ENCODE results near the gene CTU1. TPM values are rescaled to one million over a fixed set of nuclear protein-coding genes. Genes with fewer than 3 reads are reported as not detected.

CTU1 gene
- total RNA-seq, 6 experiments from 2014 or later, result 3.3 to 6.4 (median 3.9) TPM

- Histone ChIP-seq H3K27ac (no peak overlapping the region), H3K27me3 (no peaks in the 10 kb centered on the region), H3K9me3 (no peaks in the 10 kb centered on the region), H3K4me1 (no peaks in the 10 kb centered on the region), H3K36me3 (no peaks in the 10 kb centered on the region), H3K4me3 (no peak overlapping the region)
- DNase-seq, result no peak
- no peak for TF ChIP-seq CTCF (IDR thresholded peaks at IDR 0.05)
- TF ChIP-seq POLR2A (IDR thresholded peaks at IDR 0.05), result no peak
- intact Hi-C loops (cut with DNase I), result no loop called here
- 78% methylated on average over 10 of the region's 10 CpGs for WGBS (ENCODE audit: insufficient coverage, low coverage, low lambda C conversion rate, missing lambda C conversion rate)
- no peak for ATAC-seq
Measured at GRCh38 chr19:51091126-51091525, 17.1 kb downstream of the CTU1 start.

GRCh38 chr19:51090471-51090870 lies 17.7 kb downstream of the CTU1 start:
- TF ChIP-seq CTCF (IDR thresholded peaks at IDR 0.05) (no peak), POLR2A (IDR thresholded peaks at IDR 0.05) (no peak)
- no peaks in the 10 kb centered on the region for H3K36me3 ChIP-seq
- intact Hi-C loops (cut with DNase I), result no loop called here
- WGBS (ENCODE audit: insufficient coverage, low coverage, low lambda C conversion rate, missing lambda C conversion rate), result 61% methylated on average over 7 of the region's 8 CpGs
- no peak overlapping the region for H3K27ac ChIP-seq
- no peaks in the 10 kb centered on the region for H3K9me3 ChIP-seq
- no peaks in the 10 kb centered on the region for H3K4me1 ChIP-seq
- ATAC-seq, result no peak
- H3K4me3 ChIP-seq, result no peak overlapping the region
- no peak for DNase-seq
- no peaks in the 10 kb centered on the region for H3K27me3 ChIP-seq

DNA sequence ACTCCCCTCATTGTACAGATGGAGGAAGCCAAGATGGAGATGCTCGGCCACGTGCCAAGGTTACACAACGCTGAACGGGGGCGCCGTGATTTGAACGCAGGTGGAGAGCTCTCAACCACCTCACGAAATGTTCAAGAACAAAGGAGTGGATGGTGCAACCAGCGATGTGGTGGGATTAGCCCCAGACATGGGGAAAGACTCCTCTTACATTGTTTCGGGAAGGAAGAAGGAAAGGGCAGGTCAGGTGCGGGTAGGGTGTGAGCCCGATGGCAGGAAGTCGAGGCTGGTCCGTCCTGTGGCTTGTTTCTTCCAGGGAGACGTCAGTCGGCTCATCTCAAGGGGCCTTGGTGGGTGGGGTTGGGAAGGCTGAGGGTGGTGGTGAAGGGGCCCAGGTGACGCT lies 18.4 kb downstream of the CTU1 start:
- Histone ChIP-seq H3K4me1 (no peaks in the 10 kb centered on the region), H3K36me3 (no peaks in the 10 kb centered on the region), H3K27ac (no peak overlapping the region), H3K27me3 (no peaks in the 10 kb centered on the region), H3K4me3 (no peak overlapping the region), H3K9me3 (no peaks in the 10 kb centered on the region)
- 90% methylated on average over 9 of the region's 17 CpGs for WGBS (ENCODE audit: insufficient coverage, low coverage, low lambda C conversion rate, missing lambda C conversion rate)
- ATAC-seq (no peak), DNase-seq (no peak)
- intact Hi-C loops (cut with DNase I), result no loop called here
- TF ChIP-seq POLR2A (IDR thresholded peaks at IDR 0.05) (no peak), CTCF (IDR thresholded peaks at IDR 0.05) (no peak)

GRCh38 chr19:51086153-51086850 lies 21.9 kb downstream of the CTU1 start:
- H3K9me3 ChIP-seq, result no peaks in the 10 kb centered on the region
- H3K27me3 ChIP-seq, result no peaks in the 10 kb centered on the region
- no peaks in the 10 kb centered on the region for H3K36me3 ChIP-seq
- H3K4me3 ChIP-seq, result no peak overlapping the region
- H3K4me1 ChIP-seq, result no peaks in the 10 kb centered on the region
- 76% methylated on average over 11 of the region's 18 CpGs for WGBS (ENCODE audit: insufficient coverage, low coverage, low lambda C conversion rate, missing lambda C conversion rate)
- ATAC-seq, result no peak
- TF ChIP-seq POLR2A (IDR thresholded peaks at IDR 0.05) (no peak), CTCF (IDR thresholded peaks at IDR 0.05) (no peak)
- intact Hi-C loops (cut with DNase I), result no loop called here
- DNase-seq, result no peak
- no peak overlapping the region for H3K27ac ChIP-seq
